Measurements from ENCODE around the gene PEX11B. TPM values are rescaled to one million over a fixed set of nuclear protein-coding genes. Genes with fewer than 3 reads are reported as not detected.

The PEX11B gene
- total and polyA plus RNA-seq, 7 donors: 19.3 to 36.3 (median 25.8) TPM

GRCh38 chr1:145891587-145892485 is 26.7 kb downstream of the PEX11B start:
- ATAC-seq (peak; percentile 90 to 95 (median 92)), DNase-seq (peak; percentile 94 to 97)
- Histone ChIP-seq H3K4me3 (peak overlapping the region; percentile 51), H3K36me3 (ENCODE audit: insufficient read depth in 1 of 2, low read depth in 1 of 2) (no peaks in the 10 kb centered on the region), H3K9me3 (no peaks in the 10 kb centered on the region), H3K4me1 (peaks cover 32% of the 10 kb centered on the region), H3K27me3 (ENCODE audit: insufficient read depth in 3 of 3, low read length in 2 of 3) (no peaks in the 10 kb centered on the region), H3K27ac (peak overlapping the region; percentile 88)
- peak; percentile 94 for TF ChIP-seq CTCF (IDR thresholded peaks at IDR 0.05)
- 1 to 2% (median 1%) methylated on average over 6 of the region's 6 CpGs for WGBS, 3 donors
- intact Hi-C loops (cut with DNase I): loop anchor here (1.0 to 5.0 kb wide), 4 partner anchors 18 to 121 kb away; partner anchors contain the start of gene ITGA10 (in 2 of the 2)

GRCh38 chr1:145891143-145891542 is 27.4 kb downstream of the PEX11B start:
- WGBS, 3 donors: 46 to 67% (median 59%) methylated on average over 1 of the region's 1 CpG
- H3K4me1 ChIP-seq: peaks cover 32% of the 10 kb centered on the region
- intact Hi-C loops (cut with DNase I): loop anchor here (1.0 to 5.0 kb wide), 2 partner anchors 19 to 121 kb away; partner anchors contain the start of gene ITGA10 (in 1 of the 2)

GRCh38 chr1:145889722-145890121 is 28.8 kb downstream of the PEX11B start:
- Histone ChIP-seq H3K27ac (peak overlapping the region; percentile 32), H3K36me3 (ENCODE audit: insufficient read depth in 1 of 2, low read depth in 1 of 2) (no peaks in the 10 kb centered on the region), H3K27me3 (ENCODE audit: insufficient read depth in 3 of 3, low read length in 2 of 3) (no peaks in the 10 kb centered on the region), H3K4me1 (peaks cover 35% of the 10 kb centered on the region), H3K4me3 (no peak overlapping the region), H3K9me3 (no peaks in the 10 kb centered on the region)
- ATAC-seq (peak; percentile 35 to 62 (median 50)), DNase-seq (no peak)
- 47 to 60% (median 59%) methylated on average over 3 of the region's 3 CpGs for WGBS, 3 donors
- TF ChIP-seq CTCF (IDR thresholded peaks at IDR 0.05): no peak
- intact Hi-C loops (cut with DNase I): loop anchor here in 1 of 2 donors (5.0 kb wide), 2 partner anchors 78 to 123 kb away; no protein-coding TSS in a partner anchor

More at GRCh38 chr1:145891143-145891542, 27.4 kb downstream of the PEX11B start:
- no peak for ATAC-seq
- no peak for DNase-seq
- no peak overlapping the region for H3K4me3 ChIP-seq
- no peaks in the 10 kb centered on the region for H3K36me3 ChIP-seq (ENCODE audit: insufficient read depth in 1 of 2, low read depth in 1 of 2)
- no peaks in the 10 kb centered on the region for H3K27me3 ChIP-seq (ENCODE audit: insufficient read depth in 3 of 3, low read length in 2 of 3)
- H3K9me3 ChIP-seq: no peaks in the 10 kb centered on the region
- H3K27ac ChIP-seq: peak overlapping the region; percentile 88
- TF ChIP-seq CTCF (IDR thresholded peaks at IDR 0.05): no peak

GRCh38 chr1:145887631-145888030 is 30.9 kb downstream of the PEX11B start:
- H3K9me3 ChIP-seq: no peaks in the 10 kb centered on the region
- H3K27me3 ChIP-seq (ENCODE audit: insufficient read depth in 3 of 3, low read length in 2 of 3): no peaks in the 10 kb centered on the region
- H3K4me3 ChIP-seq: no peak overlapping the region
- DNase-seq (no peak), ATAC-seq (no peak)
- no peaks in the 10 kb centered on the region for H3K36me3 ChIP-seq (ENCODE audit: insufficient read depth in 1 of 2, low read depth in 1 of 2)
- intact Hi-C loops (cut with DNase I): loop anchor here in 1 of 2 donors (5.0 kb wide), 1 partner anchor 80 kb away; no protein-coding TSS in a partner anchor
- H3K27ac ChIP-seq: no peak overlapping the region
- no peak for TF ChIP-seq CTCF (IDR thresholded peaks at IDR 0.05)
- peaks cover 32% of the 10 kb centered on the region for H3K4me1 ChIP-seq
- WGBS, 3 donors: 70 to 76% (median 75%) methylated on average over 5 of the region's 5 CpGs

Measured in psoas muscle (tissue), 8 donors.